Mononuclear cell (primary cell): Measurements from ENCODE around the gene HTR3C. TPM values are rescaled to one million over a fixed set of nuclear protein-coding genes. Genes with fewer than 3 reads are reported as not detected.
"Not testable (repeated sequence)": the region's sequence is repeated elsewhere in the genome, so short reads cannot be mapped to it uniquely, and the experiment has no call there.

Experiments
- H3K27me3 ChIP-seq: 2 replicates; pipeline ENCODE4 v1.6.0; 2011; ENCODE audit warnings: low read length, control low read depth; ENCODE audit not compliant: insufficient read depth
- H3K4me1 ChIP-seq: 2 replicates; pipeline ENCODE4 v1.5.1; 2011; ENCODE audit warnings: mild to moderate bottlenecking, low read length, control low read depth; ENCODE audit not compliant: insufficient read depth
- H3K4me3 ChIP-seq: 2 replicates; pipeline ENCODE4 v1.5.1; 2011; ENCODE audit warnings: mild to moderate bottlenecking, low read length, moderate library complexity
- H3K9me3 ChIP-seq: 2 replicates; pipeline ENCODE4 v1.5.1; 2011; ENCODE audit warnings: low read depth, mild to moderate bottlenecking, control low read depth, low read length
- total RNA-seq: library from RNA; depleted of rRNA; stranded (reverse); fragments of >200 nt; gene quantifications from one replicate; pipeline ENCODE4 v1.2.3, GENCODE V29; 2012

Gene HTR3C
- total RNA-seq, 1 donor: not detected

- Histone ChIP-seq H3K27me3 (no peaks in the 10 kb centered on the region), H3K4me3 (no peak overlapping the region), H3K4me1 (no peaks in the 10 kb centered on the region), H3K9me3 (no peaks in the 10 kb centered on the region)
Observed at GRCh38 chr3:184059424-184059823, 6.6 kb downstream of the HTR3C start.

GRCh38 chr3:184062637-184063036 lies 9.8 kb downstream of the HTR3C start:
- Histone ChIP-seq H3K4me1 (no peaks in the 10 kb centered on the region), H3K9me3 (no peaks in the 10 kb centered on the region), H3K27me3 (no peaks in the 10 kb centered on the region)

GRCh38 chr3:184066211-184066610 lies 13.4 kb downstream of the HTR3C start:
- Histone ChIP-seq H3K9me3 (peaks cover 6% of the 10 kb centered on the region), H3K4me3 (no peak overlapping the region), H3K27me3 (peaks cover 3% of the 10 kb centered on the region), H3K4me1 (no peaks in the 10 kb centered on the region)

More at GRCh38 chr3:184062637-184063036, 9.8 kb downstream of the HTR3C start:
- no peak overlapping the region for H3K4me3 ChIP-seq

GRCh38 chr3:184067573-184068055 lies 14.8 kb downstream of the HTR3C start:
- no peak overlapping the region for H3K4me3 ChIP-seq
- peaks cover 8% of the 10 kb centered on the region for H3K9me3 ChIP-seq
- peaks cover 3% of the 10 kb centered on the region for H3K27me3 ChIP-seq
- H3K4me1 ChIP-seq: no peaks in the 10 kb centered on the region

- H3K4me3 ChIP-seq: no peak overlapping the region
- peaks cover 8% of the 10 kb centered on the region for H3K9me3 ChIP-seq
- peaks cover 3% of the 10 kb centered on the region for H3K27me3 ChIP-seq
- H3K4me1 ChIP-seq: no peaks in the 10 kb centered on the region
Observed at GRCh38 chr3:184068344-184068743, 15.5 kb downstream of the HTR3C start.

GRCh38 chr3:184071142-184071541 lies 18.3 kb downstream of the HTR3C start:
- not testable (repeated sequence) for H3K4me3 ChIP-seq, H3K4me1 ChIP-seq, H3K9me3 ChIP-seq, H3K27me3 ChIP-seq

GRCh38 chr3:184073621-184074020 lies 20.8 kb downstream of the HTR3C start:
- Histone ChIP-seq H3K27me3 (peaks cover 3% of the 10 kb centered on the region), H3K4me1 (no peaks in the 10 kb centered on the region), H3K4me3 (no peak overlapping the region), H3K9me3 (peaks cover 8% of the 10 kb centered on the region)

- H3K9me3 ChIP-seq: peaks cover 4% of the 10 kb centered on the region
- H3K4me1 ChIP-seq: no peaks in the 10 kb centered on the region
- no peaks in the 10 kb centered on the region for H3K27me3 ChIP-seq
- H3K4me3 ChIP-seq: no peak overlapping the region
Observed at GRCh38 chr3:184075901-184076300, 23.1 kb downstream of the HTR3C start.

GRCh38 chr3:184077881-184078280 lies 25.0 kb downstream of the HTR3C start:
- Histone ChIP-seq H3K4me1 (no peaks in the 10 kb centered on the region), H3K27me3 (no peaks in the 10 kb centered on the region), H3K4me3 (no peak overlapping the region)

GRCh38 chr3:184078851-184079250 lies 26.0 kb downstream of the HTR3C start:
- H3K4me1 ChIP-seq: no peaks in the 10 kb centered on the region
- H3K27me3 ChIP-seq: no peaks in the 10 kb centered on the region
- H3K4me3 ChIP-seq: no peak overlapping the region
- no peaks in the 10 kb centered on the region for H3K9me3 ChIP-seq

More at GRCh38 chr3:184077881-184078280, 25.0 kb downstream of the HTR3C start:
- no peaks in the 10 kb centered on the region for H3K9me3 ChIP-seq

GRCh38 chr3:184081116-184081830 lies 28.4 kb downstream of the HTR3C start:
- no peaks in the 10 kb centered on the region for H3K4me1 ChIP-seq
- H3K27me3 ChIP-seq: no peaks in the 10 kb centered on the region
- no peak overlapping the region for H3K4me3 ChIP-seq
- H3K9me3 ChIP-seq: peaks cover 9% of the 10 kb centered on the region

GRCh38 chr3:184082034-184082433 lies 29.2 kb downstream of the HTR3C start:
- Histone ChIP-seq H3K9me3 (peaks cover 9% of the 10 kb centered on the region), H3K4me3 (no peak overlapping the region), H3K4me1 (no peaks in the 10 kb centered on the region), H3K27me3 (no peaks in the 10 kb centered on the region)

GRCh38 chr3:184082465-184082864 lies 29.6 kb downstream of the HTR3C start:
- no peak overlapping the region for H3K4me3 ChIP-seq
- no peaks in the 10 kb centered on the region for H3K27me3 ChIP-seq
- no peaks in the 10 kb centered on the region for H3K4me1 ChIP-seq
- peaks cover 9% of the 10 kb centered on the region for H3K9me3 ChIP-seq

- H3K4me1 ChIP-seq: no peaks in the 10 kb centered on the region
- no peaks in the 10 kb centered on the region for H3K27me3 ChIP-seq
- no peak overlapping the region for H3K4me3 ChIP-seq
- H3K9me3 ChIP-seq: peaks cover 9% of the 10 kb centered on the region
Observed at GRCh38 chr3:184085389-184085852, 32.6 kb downstream of the HTR3C start.

- Histone ChIP-seq H3K4me3 (no peak overlapping the region), H3K27me3 (no peaks in the 10 kb centered on the region), H3K9me3 (peaks cover 20% of the 10 kb centered on the region), H3K4me1 (no peaks in the 10 kb centered on the region)
Observed at GRCh38 chr3:184092199-184092598, 39.4 kb downstream of the HTR3C start.

- Histone ChIP-seq H3K27me3 (no peaks in the 10 kb centered on the region), H3K9me3 (peaks cover 12% of the 10 kb centered on the region), H3K4me3 (no peak within 1 kb of the TSS), H3K4me1 (no peaks in the 10 kb centered on the region)
Observed at GRCh38 chr3:184096811-184097383, 44.0 kb downstream of the HTR3C start, which contains the start of gene HTR3E. Gene HTR3E, plus strand, starts transcription at chr3:184097064. Its CDS starts 466 bp downstream, at chr3:184097530.
